ENCODE measurements around the gene AP3B2.

AP3B2 gene

DNA sequence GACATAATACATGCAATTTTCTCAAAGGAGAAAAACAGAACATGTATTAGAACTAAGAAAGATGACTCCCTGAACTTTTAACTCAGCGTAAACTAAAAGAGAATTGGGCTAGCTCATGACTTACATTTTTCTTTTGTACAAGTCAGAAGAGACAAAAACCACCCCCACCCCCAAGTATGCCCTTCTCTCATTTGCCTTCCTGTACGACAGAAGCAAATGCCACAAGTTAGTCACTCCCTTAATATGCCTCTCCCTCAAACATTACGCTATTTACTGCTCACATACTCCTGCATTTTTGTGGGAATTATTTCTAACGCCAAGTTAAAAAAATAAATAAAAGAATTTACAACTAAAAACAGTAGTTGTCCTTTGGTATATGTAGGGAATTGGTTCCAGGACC, 84.5 kb downstream of the AP3B2 start:
- H3K36me3 ChIP-seq (replicated peaks; ENCODE audit: insufficient read depth, low read length): no peaks in the 10 kb centered on the region
- H4K20me1 ChIP-seq (ENCODE audit: insufficient read depth, low read length): no peaks in the 10 kb centered on the region
- no peak overlapping the region for H3K9ac ChIP-seq (ENCODE audit: low read length)
- no peaks in the 10 kb centered on the region for H3K9me2 ChIP-seq (replicated peaks; ENCODE audit: insufficient read depth, low read length)
- DNase-seq: no peak
- H3K27ac ChIP-seq (ENCODE audit: low read length): no peak overlapping the region
- TF ChIP-seq, protein P1, sequence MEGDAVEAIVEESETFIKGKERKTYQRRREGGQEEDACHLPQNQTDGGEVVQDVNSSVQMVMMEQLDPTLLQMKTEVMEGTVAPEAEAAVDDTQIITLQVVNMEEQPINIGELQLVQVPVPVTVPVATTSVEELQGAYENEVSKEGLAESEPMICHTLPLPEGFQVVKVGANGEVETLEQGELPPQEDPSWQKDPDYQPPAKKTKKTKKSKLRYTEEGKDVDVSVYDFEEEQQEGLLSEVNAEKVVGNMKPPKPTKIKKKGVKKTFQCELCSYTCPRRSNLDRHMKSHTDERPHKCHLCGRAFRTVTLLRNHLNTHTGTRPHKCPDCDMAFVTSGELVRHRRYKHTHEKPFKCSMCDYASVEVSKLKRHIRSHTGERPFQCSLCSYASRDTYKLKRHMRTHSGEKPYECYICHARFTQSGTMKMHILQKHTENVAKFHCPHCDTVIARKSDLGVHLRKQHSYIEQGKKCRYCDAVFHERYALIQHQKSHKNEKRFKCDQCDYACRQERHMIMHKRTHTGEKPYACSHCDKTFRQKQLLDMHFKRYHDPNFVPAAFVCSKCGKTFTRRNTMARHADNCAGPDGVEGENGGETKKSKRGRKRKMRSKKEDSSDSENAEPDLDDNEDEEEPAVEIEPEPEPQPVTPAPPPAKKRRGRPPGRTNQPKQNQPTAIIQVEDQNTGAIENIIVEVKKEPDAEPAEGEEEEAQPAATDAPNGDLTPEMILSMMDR (IDR thresholded peaks at IDR 0.05; ENCODE audit: low read length): no peak
- no peak for TF ChIP-seq EZH2 (optimal IDR thresholded peaks at IDR 0.05; ENCODE audit: low read depth, low read length)
- no peak for TF ChIP-seq EZH2phosphoT487 (IDR thresholded peaks at IDR 0.05; ENCODE audit: low read length)
- no peak overlapping the region for H3K4me2 ChIP-seq (ENCODE audit: low read depth, low read length)
- no peak overlapping the region for H2AFZ ChIP-seq (ENCODE audit: low read length)
- H3K27me3 ChIP-seq (replicated peaks; ENCODE audit: insufficient read depth, low read length): no peaks in the 10 kb centered on the region
- H3F3A ChIP-seq (ENCODE audit: insufficient read depth, low read length): no peaks in the 10 kb centered on the region
- no peak overlapping the region for H3K4me3 ChIP-seq (ENCODE audit: low read length)
- no peaks in the 10 kb centered on the region for H3K9me3 ChIP-seq (replicated peaks; ENCODE audit: insufficient read depth, low read length)
- no peaks in the 10 kb centered on the region for H3K4me1 ChIP-seq (ENCODE audit: low read length)
- H3K79me2 ChIP-seq (ENCODE audit: low read length): no peaks in the 10 kb centered on the region

GRCh38 chr15:82624438-82624837, 85.2 kb downstream of the AP3B2 start:
- no peaks in the 10 kb centered on the region for H3K36me3 ChIP-seq (replicated peaks; ENCODE audit: insufficient read depth, low read length)
- no peak overlapping the region for H2AFZ ChIP-seq (ENCODE audit: low read length)

DNA sequence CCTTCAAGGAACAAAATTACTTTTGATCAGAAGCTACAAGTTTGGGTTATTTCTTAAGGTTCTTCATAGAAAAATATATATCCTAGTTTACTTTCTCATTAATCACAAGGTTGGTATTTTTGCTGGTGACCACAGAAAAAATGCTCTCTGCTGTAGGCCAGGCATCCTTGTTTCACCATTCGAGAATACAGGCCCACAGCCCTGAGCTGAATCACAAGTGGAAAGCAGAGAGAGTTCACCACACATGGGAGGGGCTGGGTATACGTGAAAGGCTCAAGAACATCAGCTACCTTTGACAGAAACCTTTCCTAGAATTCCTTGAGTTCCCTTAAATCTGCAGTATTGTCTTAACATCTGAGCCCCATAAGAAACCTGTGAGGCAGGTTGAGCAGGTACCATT, 85.7 kb downstream of the AP3B2 start:
- no peaks in the 10 kb centered on the region for H3K9me2 ChIP-seq (replicated peaks; ENCODE audit: insufficient read depth, low read length)

More at GRCh38 chr15:82624438-82624837, 85.2 kb downstream of the AP3B2 start:
- Histone ChIP-seq H3K9me2 (replicated peaks; ENCODE audit: insufficient read depth, low read length) (no peaks in the 10 kb centered on the region), H3K27me3 (replicated peaks; ENCODE audit: insufficient read depth, low read length) (no peaks in the 10 kb centered on the region), H3K79me2 (ENCODE audit: low read length) (no peaks in the 10 kb centered on the region), H3K27ac (ENCODE audit: low read length) (no peak overlapping the region), H3K4me2 (ENCODE audit: low read depth, low read length) (no peak overlapping the region), H3K4me3 (ENCODE audit: low read length) (no peak overlapping the region), H3K9ac (ENCODE audit: low read length) (no peak overlapping the region), H3K4me1 (ENCODE audit: low read length) (no peaks in the 10 kb centered on the region), H3K9me3 (replicated peaks; ENCODE audit: insufficient read depth, low read length) (no peaks in the 10 kb centered on the region), H4K20me1 (ENCODE audit: insufficient read depth, low read length) (no peaks in the 10 kb centered on the region), H3F3A (ENCODE audit: insufficient read depth, low read length) (no peaks in the 10 kb centered on the region)
- no peak for TF ChIP-seq EZH2 (optimal IDR thresholded peaks at IDR 0.05; ENCODE audit: low read depth, low read length)
- TF ChIP-seq, protein P1 (IDR thresholded peaks at IDR 0.05; ENCODE audit: low read length): no peak
- TF ChIP-seq EZH2phosphoT487 (IDR thresholded peaks at IDR 0.05; ENCODE audit: low read length): no peak
- DNase-seq: no peak

More for the DNA sequence above, 85.7 kb downstream of the AP3B2 start:
- Histone ChIP-seq H3F3A (ENCODE audit: insufficient read depth, low read length) (no peaks in the 10 kb centered on the region), H3K4me3 (ENCODE audit: low read length) (no peak overlapping the region), H3K9ac (ENCODE audit: low read length) (no peak overlapping the region), H4K20me1 (ENCODE audit: insufficient read depth, low read length) (no peaks in the 10 kb centered on the region), H3K79me2 (ENCODE audit: low read length) (no peaks in the 10 kb centered on the region), H3K36me3 (replicated peaks; ENCODE audit: insufficient read depth, low read length) (no peaks in the 10 kb centered on the region), H3K27me3 (replicated peaks; ENCODE audit: insufficient read depth, low read length) (no peaks in the 10 kb centered on the region), H3K9me3 (replicated peaks; ENCODE audit: insufficient read depth, low read length) (no peaks in the 10 kb centered on the region), H3K4me1 (ENCODE audit: low read length) (no peaks in the 10 kb centered on the region), H3K27ac (ENCODE audit: low read length) (no peak overlapping the region), H2AFZ (ENCODE audit: low read length) (no peak overlapping the region), H3K4me2 (ENCODE audit: low read depth, low read length) (no peak overlapping the region)
- TF ChIP-seq, protein P1 (IDR thresholded peaks at IDR 0.05; ENCODE audit: low read length): no peak
- TF ChIP-seq EZH2phosphoT487 (IDR thresholded peaks at IDR 0.05; ENCODE audit: low read length): no peak
- no peak for TF ChIP-seq EZH2 (optimal IDR thresholded peaks at IDR 0.05; ENCODE audit: low read depth, low read length)
- no peak for DNase-seq

All from MM.1S (cell line).